ENCODE results near the gene DDX25. TPM values are rescaled to one million over a fixed set of nuclear protein-coding genes. Genes with fewer than 3 reads are reported as not detected.

The DDX25 gene
- total RNA-seq, 1 donor, result not detected

DNA sequence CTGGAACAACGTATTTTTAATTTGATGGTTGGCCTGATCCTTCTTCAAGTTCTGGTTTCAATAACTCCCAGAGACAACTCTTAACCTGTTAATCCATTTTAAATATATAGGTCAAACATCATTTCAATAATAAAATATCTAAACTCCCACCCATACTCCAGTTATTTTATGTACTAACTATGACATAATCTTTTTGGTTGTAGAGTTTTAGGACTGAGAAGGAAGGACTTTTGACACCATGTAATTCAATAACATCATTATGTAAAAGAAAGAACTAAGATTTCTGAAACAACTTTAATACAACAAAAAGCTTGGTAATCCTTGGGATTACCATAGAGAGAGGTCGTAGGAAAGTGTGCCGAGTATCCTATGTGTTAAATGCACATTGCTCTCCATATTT lies 73.0 kb downstream of the DDX25 start:
- no peaks in the 10 kb centered on the region for H3K27me3 ChIP-seq (ENCODE audit: insufficient read depth, low read length)
- DNase-seq (ENCODE audit: insufficient read length, low spot score, missing footprints), result no peak
- no peaks in the 10 kb centered on the region for H3K36me3 ChIP-seq (ENCODE audit: insufficient read depth, low read length)
- TF ChIP-seq, protein P1, sequence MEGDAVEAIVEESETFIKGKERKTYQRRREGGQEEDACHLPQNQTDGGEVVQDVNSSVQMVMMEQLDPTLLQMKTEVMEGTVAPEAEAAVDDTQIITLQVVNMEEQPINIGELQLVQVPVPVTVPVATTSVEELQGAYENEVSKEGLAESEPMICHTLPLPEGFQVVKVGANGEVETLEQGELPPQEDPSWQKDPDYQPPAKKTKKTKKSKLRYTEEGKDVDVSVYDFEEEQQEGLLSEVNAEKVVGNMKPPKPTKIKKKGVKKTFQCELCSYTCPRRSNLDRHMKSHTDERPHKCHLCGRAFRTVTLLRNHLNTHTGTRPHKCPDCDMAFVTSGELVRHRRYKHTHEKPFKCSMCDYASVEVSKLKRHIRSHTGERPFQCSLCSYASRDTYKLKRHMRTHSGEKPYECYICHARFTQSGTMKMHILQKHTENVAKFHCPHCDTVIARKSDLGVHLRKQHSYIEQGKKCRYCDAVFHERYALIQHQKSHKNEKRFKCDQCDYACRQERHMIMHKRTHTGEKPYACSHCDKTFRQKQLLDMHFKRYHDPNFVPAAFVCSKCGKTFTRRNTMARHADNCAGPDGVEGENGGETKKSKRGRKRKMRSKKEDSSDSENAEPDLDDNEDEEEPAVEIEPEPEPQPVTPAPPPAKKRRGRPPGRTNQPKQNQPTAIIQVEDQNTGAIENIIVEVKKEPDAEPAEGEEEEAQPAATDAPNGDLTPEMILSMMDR (IDR thresholded peaks at IDR 0.05; ENCODE audit: extremely low read depth, low read depth, low read length), result no peak
- H4K20me1 ChIP-seq (ENCODE audit: insufficient read depth, low read length), result no peaks in the 10 kb centered on the region
- H3K4me2 ChIP-seq (ENCODE audit: insufficient read depth, low read length), result no peak overlapping the region
- H3K4me1 ChIP-seq (ENCODE audit: insufficient read depth, low read length), result no peaks in the 10 kb centered on the region
- H3K27ac ChIP-seq (ENCODE audit: low read depth, low read length), result no peak overlapping the region
- no peaks in the 10 kb centered on the region for H3K79me2 ChIP-seq (ENCODE audit: insufficient read depth, low read length)
- no peak overlapping the region for H2AFZ ChIP-seq (ENCODE audit: low read length)
- H3K9me3 ChIP-seq (ENCODE audit: low read depth, low read length), result no peaks in the 10 kb centered on the region
- H3K4me3 ChIP-seq (ENCODE audit: insufficient read depth, low read length), result no peak overlapping the region

DNA sequence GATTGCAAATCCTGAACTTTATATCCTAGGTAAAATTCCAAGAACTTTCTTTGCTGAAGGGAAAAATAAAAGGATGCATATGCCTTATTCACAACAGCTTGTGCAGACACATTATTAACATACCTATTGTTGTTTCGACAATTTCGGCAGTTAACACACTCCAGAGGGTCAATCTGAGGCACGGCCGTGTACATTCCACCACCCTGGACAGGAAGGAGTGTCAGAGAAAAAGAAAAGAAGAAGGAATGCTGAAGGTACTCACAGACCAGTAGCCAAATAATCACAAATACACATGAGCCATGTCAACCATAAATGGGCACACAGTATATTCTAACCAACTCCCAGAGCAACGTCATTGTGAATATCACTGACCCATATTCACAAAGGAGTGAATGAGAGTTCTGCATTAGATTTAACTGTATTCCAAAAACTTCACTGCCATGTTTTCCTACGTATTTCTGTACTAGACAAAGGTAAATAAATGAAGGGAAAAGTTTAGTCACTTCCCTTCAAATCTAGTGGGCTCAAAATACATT lies 73.9 kb downstream of the DDX25 start:
- Histone ChIP-seq H3K36me3 (ENCODE audit: insufficient read depth, low read length) (no peaks in the 10 kb centered on the region), H3K27me3 (ENCODE audit: insufficient read depth, low read length) (no peaks in the 10 kb centered on the region), H2AFZ (ENCODE audit: low read length) (no peak overlapping the region), H3K27ac (ENCODE audit: low read depth, low read length) (no peak overlapping the region), H3K79me2 (ENCODE audit: insufficient read depth, low read length) (no peaks in the 10 kb centered on the region), H3K4me3 (ENCODE audit: insufficient read depth, low read length) (no peak overlapping the region), H3K4me1 (ENCODE audit: insufficient read depth, low read length) (no peaks in the 10 kb centered on the region), H3K9me3 (ENCODE audit: low read depth, low read length) (no peaks in the 10 kb centered on the region), H3K4me2 (ENCODE audit: insufficient read depth, low read length) (no peak overlapping the region), H4K20me1 (ENCODE audit: insufficient read depth, low read length) (no peaks in the 10 kb centered on the region)
- no peak for DNase-seq (ENCODE audit: insufficient read length, low spot score, missing footprints)
- TF ChIP-seq, protein P1 (IDR thresholded peaks at IDR 0.05; ENCODE audit: extremely low read depth, low read depth, low read length), result no peak

Other genes with a start within 250 kb of the DDX25 start
- not detected in 2 replicates for gene ACRV1, start 223.7 kb upstream of the DDX25 start, total RNA-seq
- gene PATE1, start 158.2 kb upstream of the DDX25 start, total RNA-seq, result not detected in 2 replicates
- 0.29 and 0.36 TPM in 2 replicates for gene PATE2, start 125.7 kb upstream of the DDX25 start, total RNA-seq
- not detected in 2 replicates for gene PATE3, start 116.4 kb upstream of the DDX25 start, total RNA-seq
- gene PATE4, start 71.2 kb upstream of the DDX25 start, total RNA-seq, result not detected in 2 replicates
- gene HYLS1, start 16.8 kb upstream of the DDX25 start, total RNA-seq, result 5.8 and 6.8 TPM in 2 replicates
- 13.6 and 14.1 TPM in 2 replicates for gene PUS3, start 1.3 kb upstream of the DDX25 start, total RNA-seq
- gene VSIG10L2, start 41.5 kb downstream of the DDX25 start, total RNA-seq, result not detected in 2 replicates
- gene CDON, start 158.4 kb downstream of the DDX25 start, total RNA-seq, result 12.3 and 15.3 TPM in 2 replicates

Data from osteoblast (primary cell).